Tibial nerve (tissue), 4 donors: Measurements from ENCODE around the gene JADE2.

ENCODE experiments used
- CTCF ChIP-seq, 5 experiments: fragments of 200-600 bp in 3 of 5; fragments of 450-650 bp in 2 of 5; sonication (generic) in 3 of 5; IDR thresholded peaks; one replicate each; pipeline ENCODE4 v1.5.1; 2016 to 2019; ENCODE audit warnings: antibody characterized with exemption in 5 of 5, mild to moderate bottlenecking in 3 of 5, moderate library complexity in 2 of 5
- EP300 ChIP-seq, 2 donors: sonication (generic); formaldehyde crosslinking; IDR thresholded peaks; one replicate each; pipeline ENCODE4 v1.6.1; 2017; ENCODE audit warnings: antibody characterized with exemption in 2 of 2, mild to moderate bottlenecking in 1 of 2
- POLR2A ChIP-seq, 2 donors: fragments of 450-650 bp; IDR thresholded peaks; one replicate each; pipeline ENCODE4 v1.6.1; 2017; ENCODE audit warnings: antibody characterized with exemption in 2 of 2, mild to moderate bottlenecking in 2 of 2, moderate library complexity in 2 of 2

- no peak for TF ChIP-seq POLR2A (IDR thresholded peaks at IDR 0.05)
- no peak for TF ChIP-seq CTCF (IDR thresholded peaks at IDR 0.05)
- no peak for TF ChIP-seq EP300 (IDR thresholded peaks at IDR 0.05)
These were observed 55.9 kb downstream of the JADE2 start for GRCh38 chr5:134581241-134581981.
